HCT116 (cell line): ENCODE results near the gene CDA. TPM values are rescaled to one million over a fixed set of nuclear protein-coding genes. Genes with fewer than 3 reads are reported as not detected.

Experiments used
- ATAC-seq: fragments of 200-7000 bp; cut with Tn5 transposase; 2 replicates; pipeline ENCODE4 v1.9.1; 2020; ENCODE audit warnings: mild to moderate bottlenecking, moderate library complexity
- BruUV-seq: library from RNA; stranded (reverse); fragments of 400-500 nt; replicated peaks from 2 replicates; lab custom pipeline; 2021; lab: Mats Ljungman, UMichigan
- CTCF ChIA-PET: fragments of 300-600 bp; sonication (Branson Sonifier 250); formaldehyde crosslinking; loops from one replicate; lab custom pipeline; 2021; ENCODE audit warnings: antibody characterized with exemption; lab: Charles Lee
- POLR2A ChIA-PET: fragments of 300-600, 350-600 bp; sonication (Branson Sonifier 250); formaldehyde crosslinking; loops from one replicate; lab custom pipeline; 2021; ENCODE audit warnings: antibody characterized with exemption; lab: Charles Lee
- RAD21 ChIA-PET, 2 experiments: fragments of 300-600 bp; sonication (Branson Sonifier 250); formaldehyde crosslinking; loops; one replicate each; lab custom pipeline; 2023; ENCODE audit warnings: low total read pairs in 2 of 2; ENCODE audit not compliant: uncharacterized antibody in 2 of 2, unreplicated experiment in 2 of 2, low non-redundant PET in 1 of 2; lab: Charles Lee
- DNase-seq: peaks from one replicate; pipeline ENCODE4 v3.0.0-alpha.2; 2010; ENCODE audit warnings: low read depth, low spot score
- H2AFZ ChIP-seq: fragments of 200-600 bp; shearing (Covaris generic), sonication (generic); 2 replicates; pipeline ENCODE4 v1.6.1; 2017; ENCODE audit warnings: low read depth, mixed run types, mixed read lengths, antibody characterized with exemption, low read length; ENCODE audit not compliant: poor library complexity, severe bottlenecking
- H3K27ac ChIP-seq: 2 replicates; pipeline ENCODE4 v1.5.1; 2012; ENCODE audit warnings: low read depth, low read length
- H3K27me3 ChIP-seq: fragments of 200-600 bp; sonication (generic); 2 replicates; pipeline ENCODE4 v1.6.1; 2016; ENCODE audit warnings: mixed run types, low read length, mixed read lengths; ENCODE audit not compliant: insufficient read depth
- H3K36me3 ChIP-seq, 2 experiments: fragments of 200-500 bp in 1 of 2; fragments of 200-600 bp in 1 of 2; sonication (Bioruptor generic) in 1 of 2; sonication (generic) in 1 of 2; 2 replicates each; pipeline versions ENCODE4 v1.5.1 to v1.6.1; 2014 to 2016; ENCODE audit warnings: low read length in 2 of 2, inconsistent platforms in 1 of 2, mixed read lengths in 1 of 2, mixed run types in 1 of 2; ENCODE audit not compliant: insufficient read depth in 2 of 2, control insufficient read depth in 1 of 2
- H3K4me1 ChIP-seq, 2 experiments: fragments of 200-600 bp in 1 of 2; sonication (generic) in 1 of 2; 2 replicates each; pipeline versions ENCODE4 v1.5.1 to v1.6.1; 2012 to 2017; ENCODE audit warnings: low read length in 2 of 2, inconsistent platforms in 1 of 2, mild to moderate bottlenecking in 1 of 2, mixed read lengths in 1 of 2, mixed run types in 1 of 2, moderate library complexity in 1 of 2; ENCODE audit not compliant: insufficient read depth in 2 of 2, control insufficient read depth in 1 of 2
- H3K4me2 ChIP-seq: fragments of 200-600 bp; sonication (generic); 2 replicates; pipeline ENCODE4 v1.6.1; 2017; ENCODE audit warnings: mixed run types, low read length, mixed read lengths
- H3K4me3 ChIP-seq, 2 experiments: fragments of 200-600 bp in 1 of 2; sonication (generic) in 1 of 2; replicated peaks in 1 of 2; 2 replicates each; pipeline ENCODE4 v1.5.1; 2011 to 2016; ENCODE audit warnings: low read length in 2 of 2, control low read depth in 1 of 2, low read depth in 1 of 2, mild to moderate bottlenecking in 1 of 2, mixed read lengths in 1 of 2, mixed run types in 1 of 2
- H3K79me2 ChIP-seq: fragments of 200-600 bp; sonication (generic); 2 replicates; pipeline ENCODE4 v1.6.1; 2017; ENCODE audit warnings: mild to moderate bottlenecking, mixed run types, low read length, moderate library complexity, mixed read lengths; ENCODE audit not compliant: insufficient read depth
- H3K9ac ChIP-seq: fragments of 200-600 bp; sonication (generic); 2 replicates; pipeline ENCODE4 v1.6.1; 2016; ENCODE audit warnings: low read length, mixed read lengths
- H3K9me2 ChIP-seq: fragments of 200-600 bp; sonication (generic), shearing (Covaris generic); 2 replicates; pipeline ENCODE4 v1.6.1; 2017; ENCODE audit warnings: mixed run types, mild to moderate bottlenecking, moderate library complexity; ENCODE audit not compliant: insufficient read depth
- H3K9me3 ChIP-seq, 2 experiments: fragments of 200-500 bp in 1 of 2; fragments of 200-600 bp in 1 of 2; sonication (Bioruptor generic) in 1 of 2; sonication (generic) in 1 of 2; 2 replicates each; pipeline ENCODE4 v1.6.1; 2014 to 2017; ENCODE audit warnings: low read length in 2 of 2, mixed read lengths in 2 of 2, inconsistent platforms in 1 of 2, low read depth in 1 of 2, mild to moderate bottlenecking in 1 of 2, mixed run types in 1 of 2, moderate library complexity in 1 of 2; ENCODE audit not compliant: control insufficient read depth in 1 of 2, insufficient read depth in 1 of 2
- H4K20me1 ChIP-seq: fragments of 200-600 bp; sonication (generic), shearing (Covaris generic); 2 replicates; pipeline ENCODE4 v1.6.1; 2017; ENCODE audit warnings: mixed run types, mild to moderate bottlenecking, moderate library complexity; ENCODE audit not compliant: insufficient read depth
- CBX3 ChIP-seq: IDR thresholded peaks from 2 replicates; pipeline ENCODE4 v1.6.1; 2012; ENCODE audit warnings: low read depth
- CEBPB ChIP-seq: IDR thresholded peaks from 2 replicates; pipeline ENCODE4 v1.6.1; 2012; ENCODE audit warnings: low read depth
- CTCF ChIP-seq, 3 experiments: fragments of 200-600 bp in 1 of 3; sonication (generic) in 1 of 3; IDR thresholded peaks in 2 of 3; conservative IDR thresholded peaks in 1 of 3; 2 replicates each; pipeline ENCODE4 v1.5.1; 2012 to 2017; ENCODE audit warnings: low read depth in 2 of 3, low read length in 2 of 3, antibody characterized with exemption in 1 of 3, borderline replicate concordance in 1 of 3, control low read depth in 1 of 3, mild to moderate bottlenecking in 1 of 3, mixed read lengths in 1 of 3, mixed run types in 1 of 3, moderate library complexity in 1 of 3; ENCODE audit not compliant: insufficient read depth in 1 of 3
- ELF1 ChIP-seq: IDR thresholded peaks from 2 replicates; pipeline ENCODE4 v1.6.1; 2012; ENCODE audit warnings: low read depth, borderline replicate concordance
- EZH2 ChIP-seq: fragments of 200-600 bp; sonication (generic); IDR thresholded peaks from 2 replicates; pipeline ENCODE4 v1.6.1; 2017; ENCODE audit warnings: antibody characterized with exemption, mixed run types
- FOSL1 ChIP-seq: IDR thresholded peaks from 2 replicates; pipeline ENCODE4 v1.6.1; 2012; ENCODE audit warnings: low read depth
- MAX ChIP-seq: IDR thresholded peaks from 2 replicates; pipeline ENCODE4 v1.6.1; 2012
- POLR2A ChIP-seq: IDR thresholded peaks from 2 replicates; pipeline ENCODE4 v1.7.0; 2011; ENCODE audit warnings: borderline replicate concordance; ENCODE audit not compliant: insufficient read depth, insufficient read length; ENCODE audit errors: extremely low read depth
- POLR2AphosphoS5 ChIP-seq: IDR thresholded peaks from 2 replicates; pipeline ENCODE4 v1.6.1; 2011; ENCODE audit warnings: mild to moderate bottlenecking, low read depth, low read length, moderate library complexity
- SIN3A ChIP-seq: IDR thresholded peaks from 2 replicates; pipeline ENCODE4 v1.6.1; 2012; ENCODE audit warnings: low read depth
- SP1 ChIP-seq: IDR thresholded peaks from 2 replicates; pipeline ENCODE4 v1.6.1; 2012; ENCODE audit warnings: low read depth
- SRF ChIP-seq: IDR thresholded peaks from 2 replicates; pipeline ENCODE4 v1.6.1; 2012; ENCODE audit warnings: low read depth
- ZBTB33 ChIP-seq: IDR thresholded peaks from 2 replicates; pipeline ENCODE4 v1.6.1; 2011; ENCODE audit warnings: mild to moderate bottlenecking, low read length, moderate library complexity; ENCODE audit not compliant: insufficient replicate concordance; ENCODE audit errors: extremely low read depth
- intact Hi-C: fragments of 100-400 bp; cut with micrococcal nuclease; formaldehyde crosslinking; loops from 2 replicates; pipeline ENCODE4 v1.10.0; 2022
- total RNA-seq: library from RNA; stranded (reverse); gene quantifications from one replicate; pipeline ENCODE4 v1.2.1, GENCODE V29; 2021; ENCODE audit not compliant: unreplicated experiment

CDA gene
- total RNA-seq, 1 experiment from 2014 or later: 28.6 TPM

GRCh38 chr1:20600156-20600555 lies 11.3 kb downstream of the CDA start:
- no peaks in the 10 kb centered on the region for H3K27me3 ChIP-seq
- H3K36me3 ChIP-seq: no peaks in the 10 kb centered on the region
- TF ChIP-seq EZH2 (no peak), CEBPB (no peak), ZBTB33 (no peak), FOSL1 (no peak), CTCF (IDR thresholded peaks at IDR 0.05 in 2 of 3, conservative IDR thresholded peaks at IDR 0.05 in 1 of 3; ENCODE audit: borderline replicate concordance in 1 of 3, insufficient read depth in 1 of 3, low read depth in 2 of 3, low read length in 2 of 3) (no peak), SP1 (no peak), SIN3A (no peak), POLR2AphosphoS5 (no peak), POLR2A (no peak), CBX3 (no peak), SRF (no peak), MAX (no peak), ELF1 (no peak)
- DNase-seq (no peak), ATAC-seq (no peak)
- no peaks in the 10 kb centered on the region for H3K9me2 ChIP-seq
- intact Hi-C loops: no loop called here
- H3K9ac ChIP-seq: no peak overlapping the region
- H3K4me2 ChIP-seq: no peak overlapping the region
- H3K4me3 ChIP-seq: no peak overlapping the region
- no peak overlapping the region for H2AFZ ChIP-seq
- no TSS peak for BruUV-seq
- RAD21 ChIA-PET: no interaction called here
- H3K27ac ChIP-seq: no peak overlapping the region
- H3K79me2 ChIP-seq: no peaks in the 10 kb centered on the region
- POLR2A ChIA-PET: interaction anchor here (2.1 kb wide), 1 partner anchor 11 kb away, joined by 6 read pairs; the partner anchor contains the start of gene CDA
- CTCF ChIA-PET: no interaction called here
- H3K4me1 ChIP-seq: peaks cover 17 to 51% of the 10 kb centered on the region in 2 experiments
- no peaks in the 10 kb centered on the region; a peak in 1 of 4 replicates for H3K9me3 ChIP-seq
- no peaks in the 10 kb centered on the region for H4K20me1 ChIP-seq
